HEK293 (cell line): Measurements from ENCODE around the gene PRKD1.

Experiments
- MZF1 ChIP-seq: fragments of 450-650 bp; formaldehyde crosslinking; IDR thresholded peaks from 2 replicates; pipeline ENCODE4 v1.5.1; 2017; ENCODE audit warnings: missing biosample characterization, missing genetic modification characterization, borderline replicate concordance
- ZBTB7A ChIP-seq: fragments of 450-650 bp; formaldehyde crosslinking; IDR thresholded peaks from 2 replicates; pipeline ENCODE4 v1.5.1; 2016; ENCODE audit warnings: low read depth, missing biosample characterization, missing genetic modification characterization
- ZNF121 ChIP-seq: fragments of 450-650 bp; formaldehyde crosslinking; IDR thresholded peaks from 2 replicates; pipeline ENCODE4 v1.5.1; 2016; ENCODE audit warnings: missing biosample characterization, missing genetic modification characterization
- ZNF169 ChIP-seq: fragments of 450-650 bp; formaldehyde crosslinking; IDR thresholded peaks from 2 replicates; pipeline ENCODE4 v1.5.1; 2016; ENCODE audit warnings: missing biosample characterization, missing genetic modification characterization
- ZNF202 ChIP-seq: fragments of 450-650 bp; formaldehyde crosslinking; IDR thresholded peaks from 2 replicates; pipeline ENCODE4 v1.5.1; 2016; ENCODE audit warnings: missing biosample characterization, missing genetic modification characterization, borderline replicate concordance
- ZNF335 ChIP-seq: fragments of 450-650 bp; formaldehyde crosslinking; conservative IDR thresholded peaks from 2 replicates; pipeline ENCODE4 v1.5.1; 2016; ENCODE audit warnings: missing biosample characterization, missing genetic modification characterization
- ZNF341 ChIP-seq: fragments of 450-650 bp; formaldehyde crosslinking; IDR thresholded peaks from 2 replicates; pipeline ENCODE4; 2016; ENCODE audit warnings: low read depth, missing biosample characterization, missing genetic modification characterization
- ZNF555 ChIP-seq: fragments of 450-650 bp; formaldehyde crosslinking; conservative IDR thresholded peaks from 2 replicates; pipeline ENCODE4 v1.5.1; 2017; ENCODE audit warnings: missing biosample characterization, mild to moderate bottlenecking, missing genetic modification characterization, inconsistent platforms
- ZNF600 ChIP-seq: fragments of 450-650 bp; formaldehyde crosslinking; IDR thresholded peaks from 2 replicates; pipeline ENCODE4 v1.5.1; 2016; ENCODE audit warnings: missing biosample characterization, missing genetic modification characterization
- ZNF629 ChIP-seq: fragments of 450-650 bp; formaldehyde crosslinking; IDR thresholded peaks from 2 replicates; pipeline ENCODE4 v1.5.1; 2017; ENCODE audit warnings: missing biosample characterization, missing genetic modification characterization
- TF ChIP-seq, protein P1 (sequence below): fragments of 450-650 bp; formaldehyde crosslinking; IDR thresholded peaks from 2 replicates; pipeline ENCODE4 v1.5.1; 2016; ENCODE audit warnings: missing biosample characterization, missing genetic modification characterization
- TF ChIP-seq, protein P2 (sequence below): fragments of 450-650 bp; formaldehyde crosslinking; IDR thresholded peaks from 2 replicates; pipeline ENCODE4 v1.5.0; 2017; ENCODE audit warnings: missing biosample characterization, missing genetic modification characterization, borderline replicate concordance

DNA sequence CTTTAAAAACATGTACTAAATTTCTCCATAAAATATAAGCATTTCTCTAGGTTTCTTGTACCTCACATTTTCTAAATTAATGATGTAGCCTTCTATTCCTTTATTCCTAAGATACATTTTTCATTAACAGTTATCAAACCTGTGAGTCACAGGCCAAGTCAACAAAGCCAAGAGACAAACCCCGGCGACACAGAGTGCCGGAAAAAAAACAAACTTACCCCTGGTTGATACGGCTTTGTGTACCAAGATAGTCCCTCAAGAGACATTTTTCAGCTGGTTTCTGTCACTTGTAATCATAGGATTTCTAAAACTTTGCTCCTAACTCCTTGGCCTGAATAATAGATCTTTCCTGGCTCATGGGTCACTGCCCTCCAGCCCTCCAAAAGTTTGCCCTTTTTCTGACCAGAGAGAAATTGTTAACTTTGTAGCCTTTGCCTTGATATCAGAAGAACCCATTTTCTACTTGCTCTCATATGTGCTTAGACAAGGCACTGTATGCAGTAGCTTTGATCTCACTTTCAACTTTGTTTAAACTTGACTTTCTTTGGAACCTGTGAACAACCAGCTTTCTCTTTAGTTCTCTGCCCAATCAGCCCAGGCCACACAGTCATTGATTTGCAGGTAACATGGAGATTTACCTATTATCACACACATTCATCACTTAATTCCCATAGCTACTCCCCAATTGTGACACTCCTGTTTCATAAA, 172.2 kb downstream of the PRKD1 start:
- TF ChIP-seq ZBTB7A (tag by site-specific recombination) (no peak), ZNF335 (tag by site-specific recombination) (no peak), ZNF600 (tag by site-specific recombination) (no peak), ZNF629 (tag by site-specific recombination) (no peak), ZNF555 (tag by site-specific recombination) (no peak), ZNF341 (tag by site-specific recombination) (no peak), ZNF121 (tag by site-specific recombination) (no peak), MZF1 (tag by site-specific recombination) (no peak), ZNF202 (tag by site-specific recombination) (no peak), ZNF169 (tag by site-specific recombination) (no peak)
- TF ChIP-seq, protein P1, sequence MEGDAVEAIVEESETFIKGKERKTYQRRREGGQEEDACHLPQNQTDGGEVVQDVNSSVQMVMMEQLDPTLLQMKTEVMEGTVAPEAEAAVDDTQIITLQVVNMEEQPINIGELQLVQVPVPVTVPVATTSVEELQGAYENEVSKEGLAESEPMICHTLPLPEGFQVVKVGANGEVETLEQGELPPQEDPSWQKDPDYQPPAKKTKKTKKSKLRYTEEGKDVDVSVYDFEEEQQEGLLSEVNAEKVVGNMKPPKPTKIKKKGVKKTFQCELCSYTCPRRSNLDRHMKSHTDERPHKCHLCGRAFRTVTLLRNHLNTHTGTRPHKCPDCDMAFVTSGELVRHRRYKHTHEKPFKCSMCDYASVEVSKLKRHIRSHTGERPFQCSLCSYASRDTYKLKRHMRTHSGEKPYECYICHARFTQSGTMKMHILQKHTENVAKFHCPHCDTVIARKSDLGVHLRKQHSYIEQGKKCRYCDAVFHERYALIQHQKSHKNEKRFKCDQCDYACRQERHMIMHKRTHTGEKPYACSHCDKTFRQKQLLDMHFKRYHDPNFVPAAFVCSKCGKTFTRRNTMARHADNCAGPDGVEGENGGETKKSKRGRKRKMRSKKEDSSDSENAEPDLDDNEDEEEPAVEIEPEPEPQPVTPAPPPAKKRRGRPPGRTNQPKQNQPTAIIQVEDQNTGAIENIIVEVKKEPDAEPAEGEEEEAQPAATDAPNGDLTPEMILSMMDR (tag by site-specific recombination): no peak
- TF ChIP-seq, protein P2, sequence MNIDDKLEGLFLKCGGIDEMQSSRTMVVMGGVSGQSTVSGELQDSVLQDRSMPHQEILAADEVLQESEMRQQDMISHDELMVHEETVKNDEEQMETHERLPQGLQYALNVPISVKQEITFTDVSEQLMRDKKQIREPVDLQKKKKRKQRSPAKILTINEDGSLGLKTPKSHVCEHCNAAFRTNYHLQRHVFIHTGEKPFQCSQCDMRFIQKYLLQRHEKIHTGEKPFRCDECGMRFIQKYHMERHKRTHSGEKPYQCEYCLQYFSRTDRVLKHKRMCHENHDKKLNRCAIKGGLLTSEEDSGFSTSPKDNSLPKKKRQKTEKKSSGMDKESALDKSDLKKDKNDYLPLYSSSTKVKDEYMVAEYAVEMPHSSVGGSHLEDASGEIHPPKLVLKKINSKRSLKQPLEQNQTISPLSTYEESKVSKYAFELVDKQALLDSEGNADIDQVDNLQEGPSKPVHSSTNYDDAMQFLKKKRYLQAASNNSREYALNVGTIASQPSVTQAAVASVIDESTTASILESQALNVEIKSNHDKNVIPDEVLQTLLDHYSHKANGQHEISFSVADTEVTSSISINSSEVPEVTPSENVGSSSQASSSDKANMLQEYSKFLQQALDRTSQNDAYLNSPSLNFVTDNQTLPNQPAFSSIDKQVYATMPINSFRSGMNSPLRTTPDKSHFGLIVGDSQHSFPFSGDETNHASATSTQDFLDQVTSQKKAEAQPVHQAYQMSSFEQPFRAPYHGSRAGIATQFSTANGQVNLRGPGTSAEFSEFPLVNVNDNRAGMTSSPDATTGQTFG (tag by site-specific recombination): no peak
